Skeletal muscle tissue (tissue), 4 donors: Measurements from ENCODE around the gene LRGUK. TPM values are rescaled to one million over a fixed set of nuclear protein-coding genes. Genes with fewer than 3 reads are reported as not detected.
"Not testable (repeated sequence)": the region's sequence is repeated elsewhere in the genome, so short reads cannot be mapped to it uniquely, and the experiment has no call there.

Experiments used
- H3K27ac ChIP-seq: one replicate; pipeline ENCODE4 v1.7.0; 2013; ENCODE audit warnings: mild to moderate bottlenecking, low read depth, low read length, inconsistent platforms
- H3K27me3 ChIP-seq, 3 donors: one replicate each; pipeline ENCODE4 v1.7.0; 2013; ENCODE audit warnings: low read length in 3 of 3; ENCODE audit not compliant: control insufficient read depth in 3 of 3, insufficient read depth in 3 of 3
- H3K36me3 ChIP-seq, 3 donors: one replicate each; pipeline ENCODE4 v1.7.0; 2013; ENCODE audit warnings: low read length in 3 of 3; ENCODE audit not compliant: control insufficient read depth in 3 of 3, insufficient read depth in 3 of 3
- H3K4me1 ChIP-seq, 3 donors: one replicate each; pipeline ENCODE4 v1.7.0; 2013; ENCODE audit warnings: low read length in 3 of 3, mild to moderate bottlenecking in 3 of 3; ENCODE audit not compliant: control insufficient read depth in 3 of 3, insufficient read depth in 3 of 3
- H3K4me3 ChIP-seq, 3 donors: one replicate each; pipeline ENCODE4 v1.7.0; 2013; ENCODE audit warnings: low read length in 3 of 3
- H3K9ac ChIP-seq, 3 donors: one replicate each; pipeline ENCODE4 v1.7.0; 2013; ENCODE audit warnings: low read length in 3 of 3, mild to moderate bottlenecking in 3 of 3, moderate library complexity in 2 of 3, low read depth in 1 of 3
- H3K9me3 ChIP-seq, 3 donors: one replicate each; pipeline ENCODE4 v1.7.0; 2013; ENCODE audit warnings: low read length in 3 of 3; ENCODE audit not compliant: control insufficient read depth in 3 of 3
- total RNA-seq: library from RNA; depleted of rRNA; stranded (reverse); fragments of >200 nt; gene quantifications from one replicate; pipeline ENCODE4 v1.2.3, GENCODE V29; 2014
- donor health status: Osteomylitis.

Gene LRGUK, protein sequence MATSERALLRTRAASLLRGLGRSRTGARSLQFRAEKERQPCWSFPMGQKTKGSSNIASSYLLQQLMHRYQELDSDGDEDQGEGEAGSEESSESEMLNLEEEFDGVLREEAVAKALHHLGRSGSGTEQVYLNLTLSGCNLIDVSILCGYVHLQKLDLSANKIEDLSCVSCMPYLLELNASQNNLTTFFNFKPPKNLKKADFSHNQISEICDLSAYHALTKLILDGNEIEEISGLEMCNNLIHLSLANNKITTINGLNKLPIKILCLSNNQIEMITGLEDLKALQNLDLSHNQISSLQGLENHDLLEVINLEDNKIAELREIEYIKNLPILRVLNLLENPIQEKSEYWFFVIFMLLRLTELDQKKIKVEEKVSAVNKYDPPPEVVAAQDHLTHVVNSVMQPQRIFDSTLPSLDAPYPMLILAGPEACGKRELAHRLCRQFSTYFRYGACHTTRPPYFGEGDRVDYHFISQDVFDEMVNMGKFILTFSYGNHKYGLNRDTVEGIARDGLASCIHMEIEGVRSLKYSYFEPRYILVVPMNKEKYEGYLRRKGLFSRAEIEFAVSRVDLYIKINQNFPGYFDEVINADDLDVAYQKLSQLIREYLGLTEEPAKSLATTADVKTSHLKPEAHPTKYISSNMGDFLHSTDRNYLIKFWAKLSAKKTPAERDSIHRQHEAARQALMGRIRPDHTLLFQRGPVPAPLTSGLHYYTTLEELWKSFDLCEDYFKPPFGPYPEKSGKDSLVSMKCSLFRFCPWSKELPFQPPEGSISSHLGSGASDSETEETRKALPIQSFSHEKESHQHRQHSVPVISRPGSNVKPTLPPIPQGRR
- 1.6 TPM for total RNA-seq

DNA sequence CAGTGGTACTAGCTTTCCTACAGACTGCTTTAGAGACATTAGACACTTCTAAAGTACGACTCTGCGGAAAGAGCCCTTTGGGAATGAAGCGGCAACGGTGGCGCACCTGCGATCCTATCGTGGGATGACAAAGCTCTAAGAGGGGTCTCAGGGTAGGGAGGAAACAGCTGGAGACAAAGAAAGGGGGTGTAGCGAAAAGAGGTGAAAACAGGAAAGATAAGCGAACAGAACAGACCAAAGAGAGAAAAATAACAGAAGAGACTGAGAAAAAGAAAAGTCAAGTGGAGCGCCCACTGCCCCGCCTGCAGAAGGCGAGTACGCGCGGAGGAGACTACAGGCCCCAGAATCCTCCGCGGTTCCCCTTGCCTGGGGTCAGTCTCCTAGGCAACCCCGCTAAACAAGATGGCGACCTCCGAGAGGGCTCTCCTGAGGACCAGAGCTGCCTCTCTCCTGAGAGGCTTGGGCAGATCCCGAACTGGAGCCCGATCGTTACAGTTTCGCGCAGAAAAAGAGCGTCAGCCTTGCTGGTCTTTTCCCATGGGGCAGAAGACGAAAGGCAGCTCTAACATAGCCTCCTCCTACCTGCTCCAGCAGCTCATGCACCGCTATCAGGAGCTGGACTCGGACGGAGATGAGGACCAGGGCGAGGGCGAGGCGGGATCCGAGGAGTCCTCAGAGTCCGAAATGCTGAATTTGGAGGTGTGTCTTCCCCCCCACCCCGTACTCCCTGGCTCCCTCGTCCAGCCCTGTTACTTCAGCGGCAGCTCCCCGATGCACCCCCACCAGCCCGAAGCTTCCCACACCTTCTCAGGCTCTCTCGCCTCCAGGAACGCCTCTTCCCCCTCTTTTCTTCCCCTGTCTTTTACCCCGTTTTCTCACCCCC lies at the start of gene LRGUK:
Gene LRGUK (plus strand): TSS at position 375 of the 883 bp plus-strand sequence. CDS start 28 bp downstream, at position 403.
- peak within 1 kb of the TSS; percentile 54 to 80 (median 76) for H3K9ac ChIP-seq

DNA sequence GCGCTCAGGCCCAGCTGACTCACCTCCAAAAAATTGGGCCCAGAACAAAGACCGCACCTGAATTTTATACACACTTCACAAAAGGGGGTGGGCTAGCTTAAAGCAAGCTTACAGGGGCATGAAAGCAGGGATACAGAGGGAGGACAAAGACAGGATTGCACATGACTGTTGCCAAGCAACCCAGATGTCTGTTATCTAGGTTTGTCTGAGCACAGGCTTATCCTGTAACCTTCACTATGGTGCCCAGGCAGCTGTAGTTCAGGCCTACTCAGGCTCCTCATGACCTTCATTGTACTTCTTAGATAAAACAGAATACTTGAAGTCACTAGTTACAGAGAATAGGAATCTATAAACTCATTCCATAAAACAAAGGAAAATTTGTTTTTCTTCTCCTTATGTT lies 49.6 kb upstream of the LRGUK start:
- not testable (repeated sequence) for H3K27me3 ChIP-seq, H3K36me3 ChIP-seq, H3K27ac ChIP-seq, H3K9me3 ChIP-seq, H3K9ac ChIP-seq, H3K4me1 ChIP-seq, H3K4me3 ChIP-seq

More for the DNA sequence above, at the start of gene LRGUK:
- Histone ChIP-seq H3K27me3 (no peaks in the 10 kb centered on the region), H3K4me1 (peaks cover 7 to 10% (median 9%) of the 10 kb centered on the region in 3 donors), H3K9me3 (no peaks in the 10 kb centered on the region), H3K36me3 (no peaks in the 10 kb centered on the region), H3K4me3 (peak within 1 kb of the TSS; percentile 90 to 94 (median 91)), H3K27ac (no peak within 1 kb of the TSS)

DNA sequence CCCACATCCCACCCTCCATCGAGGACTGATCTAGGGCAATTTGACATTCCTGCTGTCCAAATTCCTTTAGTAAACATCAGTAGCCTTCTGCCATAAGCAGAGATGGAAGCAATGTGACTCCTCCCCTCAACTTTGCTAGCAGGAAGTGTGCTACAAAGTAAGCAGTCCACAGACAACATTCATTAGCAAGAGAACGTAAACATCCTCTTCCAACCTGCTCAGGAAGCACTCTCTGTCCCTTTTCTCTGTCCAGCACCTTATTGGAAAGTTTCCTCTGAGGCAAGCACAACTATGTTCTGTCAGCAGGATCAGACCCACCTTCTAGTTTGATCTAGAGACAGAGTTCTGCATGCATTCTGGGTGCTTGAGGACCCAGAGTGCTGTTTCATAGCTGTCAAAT lies 48.1 kb upstream of the LRGUK start:
- Histone ChIP-seq H3K27ac (no peak overlapping the region), H3K36me3 (no peaks in the 10 kb centered on the region), H3K9ac (no peak overlapping the region)

DNA sequence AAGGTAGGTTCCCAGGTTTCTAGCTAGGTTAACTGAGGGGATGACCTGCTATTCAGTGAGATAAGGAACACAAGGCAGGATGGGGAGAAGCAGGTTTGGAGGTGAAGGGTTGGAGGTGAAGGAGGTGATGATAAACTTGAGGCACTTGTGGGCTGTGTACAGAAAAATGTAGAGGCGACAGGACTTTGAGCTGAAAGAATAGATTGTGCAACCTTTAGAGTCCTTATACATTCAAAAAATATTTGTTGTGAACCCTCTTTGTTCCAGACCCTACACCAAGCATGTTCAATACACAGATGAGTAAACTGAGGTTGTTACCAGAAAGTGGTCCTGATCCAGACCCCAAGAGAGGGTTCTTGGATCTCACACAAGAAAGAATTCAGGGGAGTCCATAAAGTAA lies 45.4 kb upstream of the LRGUK start:
- H3K4me3 ChIP-seq: no peak overlapping the region
- no peaks in the 10 kb centered on the region for H3K36me3 ChIP-seq
- H3K9me3 ChIP-seq: no peaks in the 10 kb centered on the region
- H3K9ac ChIP-seq: no peak overlapping the region
- H3K4me1 ChIP-seq: no peaks in the 10 kb centered on the region
- H3K27me3 ChIP-seq: no peaks in the 10 kb centered on the region
- H3K27ac ChIP-seq: no peak overlapping the region

More for the DNA sequence above, 48.1 kb upstream of the LRGUK start:
- Histone ChIP-seq H3K9me3 (no peaks in the 10 kb centered on the region), H3K4me3 (no peak overlapping the region), H3K4me1 (no peaks in the 10 kb centered on the region), H3K27me3 (no peaks in the 10 kb centered on the region)

DNA sequence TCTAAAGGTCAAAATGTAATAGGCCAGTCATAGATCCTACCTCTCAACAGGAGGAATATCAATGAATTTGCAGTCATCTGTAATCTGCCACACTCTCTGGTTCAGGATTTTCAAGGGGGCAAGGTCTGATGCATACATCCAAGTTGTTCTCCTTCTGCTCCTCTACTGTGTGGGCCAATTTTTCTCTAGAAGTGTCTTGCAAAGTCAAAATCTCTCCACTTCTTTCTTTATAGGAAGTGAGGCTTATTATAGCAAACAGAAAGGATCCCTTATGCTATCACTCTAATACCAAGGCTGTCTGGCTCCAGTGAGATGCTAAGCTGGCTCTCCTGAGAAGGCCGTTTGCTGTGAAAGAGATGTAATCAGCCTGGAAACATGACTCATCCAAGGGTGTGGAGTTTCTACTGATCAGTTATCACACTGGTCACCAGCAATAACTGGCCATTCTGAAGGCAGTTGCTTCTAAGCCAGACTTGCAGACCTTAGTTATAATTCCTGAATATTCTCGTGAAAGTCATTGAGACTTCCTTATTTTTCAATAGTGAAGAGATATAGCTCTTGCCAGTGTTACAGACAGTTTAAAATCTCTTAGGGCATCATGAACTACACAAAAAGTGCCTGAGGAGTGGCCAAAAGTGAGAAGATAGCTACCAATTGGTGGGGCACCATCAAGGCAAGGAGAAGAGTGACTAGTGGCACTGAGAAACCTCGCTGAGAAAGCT lies 43.2 kb upstream of the LRGUK start:
- H3K9ac ChIP-seq: no peak overlapping the region
- H3K36me3 ChIP-seq: no peaks in the 10 kb centered on the region
- no peaks in the 10 kb centered on the region for H3K4me1 ChIP-seq
- H3K4me3 ChIP-seq: no peak overlapping the region
- H3K9me3 ChIP-seq: peaks cover 0 to 5% (median 0%) of the 10 kb centered on the region in 3 donors
- no peak overlapping the region for H3K27ac ChIP-seq
- no peaks in the 10 kb centered on the region for H3K27me3 ChIP-seq

DNA sequence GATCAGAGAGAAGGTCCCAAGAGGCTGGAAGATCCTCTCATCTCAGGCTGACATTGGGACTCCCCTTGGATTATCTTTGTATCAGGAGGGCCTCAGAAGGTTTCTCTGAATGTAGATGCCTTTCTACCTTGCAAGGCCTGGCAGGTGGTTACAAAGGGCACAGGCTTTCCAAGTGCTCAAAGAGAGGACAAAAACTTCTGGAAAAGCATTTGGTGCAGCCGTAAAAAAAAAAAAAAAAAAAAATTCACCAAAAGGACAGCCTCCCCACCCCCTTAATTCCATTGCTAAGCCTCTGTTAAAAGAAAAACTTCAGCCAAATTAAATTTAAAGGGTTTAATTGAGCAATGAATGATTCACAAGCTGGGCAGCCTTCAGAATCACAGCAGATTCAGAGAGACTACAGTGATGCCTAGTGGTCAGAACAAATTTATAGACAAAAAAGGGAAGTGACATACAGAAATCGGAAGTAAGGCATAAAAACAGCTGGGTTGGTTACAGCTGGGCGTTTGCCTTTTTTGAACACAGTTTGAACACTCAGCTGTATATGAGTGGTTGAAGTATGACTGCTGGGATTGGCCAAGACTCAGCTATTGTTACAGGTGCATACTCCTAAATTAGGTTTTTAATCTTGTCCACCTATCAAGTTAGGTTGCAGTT lies 42.5 kb upstream of the LRGUK start:
- no peak overlapping the region for H3K27ac ChIP-seq
- H3K4me3 ChIP-seq: no peak overlapping the region
- no peaks in the 10 kb centered on the region for H3K36me3 ChIP-seq
- H3K9me3 ChIP-seq: peaks cover 0 to 5% (median 3%) of the 10 kb centered on the region in 3 donors
- H3K27me3 ChIP-seq: no peaks in the 10 kb centered on the region
- no peak overlapping the region for H3K9ac ChIP-seq
- no peaks in the 10 kb centered on the region for H3K4me1 ChIP-seq

DNA sequence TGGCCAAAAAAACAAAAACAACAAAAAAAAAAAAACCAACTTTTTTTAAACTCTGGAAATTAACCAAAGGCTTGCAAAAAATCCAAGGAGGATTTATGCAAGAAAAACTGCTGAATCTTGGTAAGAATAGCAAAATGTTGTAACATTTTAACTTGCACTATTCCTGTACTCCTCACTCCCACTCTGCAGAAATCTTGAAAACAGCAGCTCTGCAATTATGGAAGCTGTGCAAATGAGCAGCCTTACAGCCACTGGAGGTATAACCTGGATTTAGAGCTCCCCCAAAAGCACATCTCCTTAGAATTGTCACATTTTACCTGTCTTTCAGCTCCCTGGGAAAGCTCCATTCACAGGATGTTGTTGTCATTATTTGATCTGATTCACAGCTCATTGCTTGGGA lies 41.8 kb upstream of the LRGUK start:
- Histone ChIP-seq H3K27me3 (no peaks in the 10 kb centered on the region), H3K36me3 (no peaks in the 10 kb centered on the region), H3K4me3 (no peak overlapping the region), H3K9me3 (peaks cover 0 to 5% (median 3%) of the 10 kb centered on the region in 3 donors), H3K4me1 (no peaks in the 10 kb centered on the region), H3K27ac (no peak overlapping the region), H3K9ac (no peak overlapping the region)

DNA sequence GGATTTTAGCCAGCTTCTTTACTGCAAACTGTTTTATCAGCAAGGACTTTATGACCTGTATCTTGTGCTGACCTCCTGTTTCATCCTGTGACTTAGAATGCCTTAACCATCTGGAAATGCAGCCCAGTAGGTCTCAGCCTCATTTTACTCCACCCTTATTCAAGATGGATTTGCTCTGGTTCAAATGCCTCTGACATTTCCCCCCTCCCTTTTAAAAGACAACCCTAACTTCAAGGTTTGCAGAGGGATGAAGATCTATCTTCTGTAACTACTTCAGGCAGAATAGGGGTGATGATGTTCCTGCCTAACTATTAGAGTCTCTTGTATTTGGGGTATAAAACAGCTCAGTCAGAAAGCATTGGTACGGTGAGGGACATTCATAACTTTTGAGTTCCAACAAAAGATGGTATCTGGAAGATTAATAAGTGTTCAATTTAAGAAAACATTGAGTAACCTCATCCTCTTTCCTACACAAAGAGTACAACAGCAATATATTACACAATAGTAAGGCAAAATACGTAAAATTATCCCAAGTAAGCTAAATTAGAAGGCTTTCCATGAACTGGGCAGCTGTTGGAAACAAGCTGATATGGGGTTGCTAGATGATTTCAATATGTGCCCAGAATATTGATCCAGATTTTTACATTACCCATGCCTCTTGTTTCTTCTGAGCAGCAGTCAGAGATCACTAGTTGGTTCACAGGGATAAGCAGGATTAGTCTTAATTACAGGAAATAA lies 40.0 kb upstream of the LRGUK start:
- Histone ChIP-seq H3K27ac (no peak overlapping the region), H3K27me3 (no peaks in the 10 kb centered on the region), H3K9ac (no peak overlapping the region), H3K9me3 (peaks cover 0 to 5% (median 3%) of the 10 kb centered on the region in 3 donors), H3K4me1 (no peaks in the 10 kb centered on the region), H3K4me3 (no peak overlapping the region), H3K36me3 (no peaks in the 10 kb centered on the region)
